Brain pericyte (primary cell): ENCODE measurements around the gene DOK7.

ENCODE experiments used
- DNase-seq: peaks from one replicate; pipeline ENCODE4 v3.0.0-alpha.2; 2012; ENCODE audit warnings: low read depth, low spot score

DOK7 gene

GRCh38 chr4:3462321-3462789 is 751 bp upstream of the DOK7 start:
- DNase-seq: no peak

DNA sequence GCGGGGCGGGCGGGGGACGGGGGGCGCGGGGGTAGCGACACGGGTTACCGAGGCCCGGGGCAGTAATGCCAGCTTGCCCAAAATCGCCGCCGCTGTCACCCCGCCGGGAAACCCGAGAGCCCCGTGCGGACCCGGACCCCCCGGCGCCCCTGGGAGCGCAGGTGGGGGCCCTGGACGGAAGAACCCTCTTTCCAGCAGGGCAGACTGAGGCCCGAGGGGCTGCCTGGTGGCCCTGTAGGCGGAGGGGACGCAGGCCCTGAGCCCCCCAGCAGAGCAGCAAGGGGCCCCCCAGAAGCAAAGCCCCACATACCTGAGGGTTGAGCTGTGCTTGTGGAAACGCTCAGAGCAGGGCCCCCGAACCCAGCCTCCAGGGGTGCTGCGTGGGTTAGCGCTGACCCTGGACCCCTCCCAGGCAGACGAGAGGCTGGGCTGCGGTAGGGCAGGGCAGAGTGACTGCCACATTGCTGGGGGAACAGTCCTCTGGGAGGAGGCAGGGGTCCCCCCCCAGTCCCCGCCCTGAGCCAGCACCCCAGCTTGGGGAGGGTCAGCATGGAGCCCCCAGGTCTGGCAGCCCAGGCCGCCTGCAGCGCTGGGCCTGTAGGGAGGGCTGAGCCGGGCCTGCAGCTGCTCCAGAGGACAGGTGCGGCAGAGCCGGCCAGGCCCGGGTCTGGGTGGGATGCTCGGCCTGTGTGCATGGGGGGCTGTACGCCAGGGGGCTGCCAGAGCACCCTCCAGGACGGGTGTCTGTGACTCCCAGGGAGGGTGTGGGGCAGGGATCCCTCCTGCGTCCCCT is 646 bp downstream of the DOK7 start:
- no peak for DNase-seq

GRCh38 chr4:3464349-3464905 is 1.3 kb downstream of the DOK7 start:
- no peak for DNase-seq

DNA sequence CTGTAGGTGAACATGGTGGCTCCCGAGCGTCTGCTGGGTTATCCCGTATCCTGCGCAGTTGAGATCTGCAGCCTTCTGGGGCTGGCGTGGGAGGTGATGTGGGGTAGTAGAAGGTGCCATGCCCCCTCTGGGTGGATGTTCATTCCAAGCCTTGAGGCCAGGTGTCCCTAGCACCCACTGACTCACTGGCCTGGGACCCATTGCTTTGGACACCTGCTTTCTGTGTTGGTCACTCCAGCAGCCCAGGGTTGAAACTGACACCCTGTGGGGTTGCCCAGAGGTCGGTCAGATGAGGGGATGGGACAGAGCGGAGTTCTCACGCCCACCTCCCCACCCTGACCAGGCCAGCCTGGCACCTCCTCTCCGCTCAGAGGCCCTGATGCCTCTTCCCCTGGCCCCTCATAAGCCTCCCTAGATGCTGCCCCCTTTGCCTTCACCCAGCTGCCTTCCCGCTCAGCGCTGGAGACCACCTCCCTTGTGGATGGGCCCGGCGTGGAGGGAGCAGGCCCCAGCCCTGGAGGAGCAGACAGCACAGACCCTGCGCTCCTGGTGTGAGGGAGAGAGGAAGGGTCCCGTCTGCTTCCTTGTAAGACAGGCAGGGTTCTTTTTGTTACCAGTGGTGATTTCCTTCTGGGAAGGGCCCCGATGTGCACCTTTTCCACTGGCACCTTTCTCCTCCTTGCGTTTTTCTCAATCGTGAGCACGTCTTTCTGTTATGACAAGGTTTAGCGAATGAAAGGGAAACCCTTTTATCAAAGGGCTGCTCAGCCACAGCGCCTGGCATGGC is 2.0 kb downstream of the DOK7 start:
- DNase-seq: no peak

DNA sequence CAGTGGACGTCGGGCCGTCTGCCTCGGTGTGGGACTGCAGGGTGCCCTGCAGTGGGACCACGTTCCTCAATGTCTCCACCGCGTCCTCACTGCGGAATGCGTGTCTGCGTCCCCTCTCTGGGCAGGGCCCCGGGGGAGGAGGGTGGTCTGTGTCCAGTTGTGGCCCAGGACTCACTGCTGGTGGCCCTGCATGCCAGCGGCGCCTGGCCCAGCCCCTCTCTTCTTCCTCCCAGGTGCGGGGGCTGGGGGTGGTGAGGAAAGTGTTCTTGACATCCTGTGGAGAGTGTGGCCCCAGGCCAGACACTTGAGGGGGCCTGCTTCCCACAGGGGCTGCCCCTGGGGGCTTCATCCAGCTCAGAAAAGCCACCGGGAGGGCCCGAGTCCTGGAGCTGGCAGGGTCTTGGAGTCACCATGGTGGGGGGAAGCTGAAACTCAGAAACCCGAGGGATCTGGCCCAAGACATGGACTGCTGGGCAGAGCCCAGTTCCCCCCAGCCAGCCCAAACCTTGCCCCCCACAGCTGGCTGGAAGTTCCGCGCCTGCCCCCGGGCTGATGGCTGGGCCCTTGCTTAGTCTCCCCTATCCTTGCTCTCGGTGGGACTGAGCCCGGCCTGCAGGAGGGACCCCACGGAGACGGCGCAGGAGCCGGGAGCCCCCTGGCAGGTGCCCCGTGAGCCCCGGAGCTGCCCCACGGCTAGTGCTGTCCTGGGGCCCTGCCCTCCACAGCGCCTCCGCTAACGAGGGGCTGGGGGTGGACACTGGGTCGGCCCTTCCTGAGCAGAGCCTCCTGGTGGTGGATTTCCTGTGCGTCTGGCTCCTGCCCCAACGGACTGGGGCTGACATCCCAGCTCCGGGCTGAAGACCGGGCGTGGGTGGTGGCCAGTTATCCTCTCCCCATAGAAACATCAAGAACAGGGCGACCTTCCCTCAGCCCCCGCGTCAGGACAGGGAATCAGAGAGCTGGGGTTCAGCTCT is 2.9 kb downstream of the DOK7 start:
- no peak for DNase-seq

DNA sequence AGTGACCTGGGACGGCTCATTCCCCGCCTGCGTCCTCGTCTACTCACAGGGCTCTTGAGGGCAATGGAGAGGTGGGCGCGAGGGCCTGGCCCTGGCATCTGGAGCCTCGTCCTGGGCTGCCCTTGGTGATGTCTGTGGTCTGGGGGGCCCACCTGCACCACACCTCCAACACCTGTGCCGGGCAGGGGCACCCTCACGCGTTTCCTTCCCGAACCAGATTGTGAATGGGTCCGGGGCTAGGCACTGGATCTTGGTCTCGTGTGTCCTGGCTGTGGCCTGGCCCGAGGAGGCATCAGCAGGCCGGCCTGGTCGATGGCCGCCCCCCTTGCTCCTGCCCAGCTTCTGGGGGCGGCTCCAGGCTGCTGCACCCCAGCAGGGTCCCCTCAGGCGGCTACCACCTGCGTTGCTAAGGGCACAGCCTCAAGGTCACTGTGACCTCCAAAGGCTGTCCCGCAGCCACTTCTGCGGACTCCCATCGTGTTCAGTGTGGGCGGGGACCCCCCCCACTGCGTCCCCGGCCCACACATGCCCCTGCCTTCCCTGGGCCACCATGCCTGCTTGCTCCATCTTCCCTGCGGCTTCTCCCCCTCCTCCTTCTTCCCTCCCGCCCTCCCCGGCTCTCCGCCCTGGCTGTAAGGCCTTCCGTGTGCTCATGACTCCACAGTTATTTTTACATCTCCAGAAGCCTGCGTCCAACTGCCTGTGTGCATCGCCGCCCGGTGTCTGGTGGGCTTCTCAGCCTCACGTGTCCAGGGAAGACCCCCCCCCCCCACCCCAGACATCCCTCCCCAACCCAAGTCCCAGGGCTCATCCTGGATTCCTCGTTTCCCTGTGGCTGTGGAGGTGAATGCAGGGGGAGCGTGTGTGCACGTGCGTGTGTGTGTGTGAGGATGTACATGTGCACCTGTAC is 3.8 kb downstream of the DOK7 start:
- DNase-seq: no peak

DNA sequence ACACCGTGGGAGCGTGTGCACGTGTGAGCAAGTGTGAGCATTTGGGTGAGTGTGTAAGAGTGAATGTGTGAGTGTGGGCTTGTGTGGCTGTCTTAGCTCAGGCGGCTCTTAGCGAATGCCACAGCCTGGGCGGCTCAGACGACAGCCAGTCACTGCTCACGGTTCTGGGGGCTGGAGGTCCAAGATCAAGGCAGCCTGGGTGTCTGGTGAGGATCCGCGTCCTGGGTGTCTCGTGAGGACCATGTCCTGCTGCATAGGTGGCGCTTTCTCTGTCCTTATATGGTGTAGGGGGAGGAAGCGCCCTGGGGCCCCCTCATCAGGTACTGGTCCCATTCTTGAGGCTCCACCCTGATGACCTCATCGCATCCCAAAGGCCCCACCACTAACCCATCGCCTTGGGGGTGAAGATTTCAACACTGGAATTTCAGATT is 4.5 kb downstream of the DOK7 start:
- no peak for DNase-seq

DNA sequence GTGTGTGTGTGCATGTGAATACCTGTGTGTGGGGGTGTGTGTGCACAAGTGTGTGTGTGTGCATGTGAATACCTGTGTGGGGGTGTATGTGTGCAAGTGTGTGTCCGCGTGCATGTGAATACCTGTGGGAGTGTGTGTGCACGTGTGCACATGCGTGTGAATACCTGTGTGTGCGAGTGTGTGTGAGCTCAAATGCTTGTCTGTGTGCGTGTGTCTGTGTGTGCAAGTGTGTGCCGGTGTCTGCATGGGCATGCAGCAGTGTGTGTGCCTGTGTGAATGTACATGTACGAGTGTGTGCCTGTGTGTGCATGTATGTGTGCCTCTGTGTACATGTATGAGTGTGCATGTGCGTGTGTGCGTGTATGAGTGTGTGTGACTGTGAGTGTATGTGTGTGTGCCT is 5.0 kb downstream of the DOK7 start:
- no peak for DNase-seq

DNA sequence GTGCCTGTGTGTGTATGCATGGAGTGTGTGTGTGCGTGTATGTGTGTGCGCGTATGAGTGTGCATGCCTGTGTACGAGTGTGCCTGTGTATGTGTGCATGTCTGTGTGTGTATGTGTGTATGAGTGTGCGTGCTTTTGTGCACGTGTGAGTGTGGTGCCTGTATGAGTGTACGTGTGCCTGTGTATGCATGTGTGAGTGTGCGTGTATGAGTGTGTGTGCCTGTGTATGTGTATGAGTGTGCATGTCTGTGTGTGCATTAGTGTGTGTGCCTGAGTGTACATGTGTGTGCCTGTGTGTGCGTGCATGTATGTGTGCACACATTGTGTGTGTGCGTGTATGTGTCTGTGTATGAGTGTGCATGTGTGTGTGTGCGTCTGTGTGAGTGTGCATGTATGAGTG is 5.7 kb downstream of the DOK7 start:
- DNase-seq: no peak

GRCh38 chr4:3469386-3470243 is 6.5 kb downstream of the DOK7 start:
- DNase-seq: no peak

- DNase-seq: no peak
Observed at GRCh38 chr4:3470244-3471097, 7.4 kb downstream of the DOK7 start.

GRCh38 chr4:3471098-3471760 is 8.1 kb downstream of the DOK7 start:
- DNase-seq: no peak

DNA sequence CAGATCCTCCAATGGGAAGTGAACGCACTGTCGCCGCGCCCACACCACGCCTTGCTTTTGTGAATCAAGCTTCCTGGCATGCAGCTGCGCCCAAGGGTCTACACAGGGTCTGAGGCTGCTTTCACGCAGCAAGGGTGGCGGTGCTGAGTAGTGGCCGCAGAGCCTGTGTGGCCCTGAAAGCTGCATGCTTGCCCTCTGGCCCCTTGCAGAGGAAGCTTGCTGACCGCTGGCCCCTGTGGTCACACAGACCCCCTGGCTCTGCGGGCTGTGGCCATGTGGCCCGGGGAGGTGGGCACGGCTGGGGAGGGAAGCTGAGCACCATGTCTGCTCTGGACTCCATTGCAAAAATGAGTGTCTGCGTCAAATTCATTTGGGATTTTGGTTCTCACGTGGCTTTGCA is 8.8 kb downstream of the DOK7 start:
- no peak for DNase-seq

GRCh38 chr4:3472411-3473141 is 9.5 kb downstream of the DOK7 start:
- no peak for DNase-seq

DNA sequence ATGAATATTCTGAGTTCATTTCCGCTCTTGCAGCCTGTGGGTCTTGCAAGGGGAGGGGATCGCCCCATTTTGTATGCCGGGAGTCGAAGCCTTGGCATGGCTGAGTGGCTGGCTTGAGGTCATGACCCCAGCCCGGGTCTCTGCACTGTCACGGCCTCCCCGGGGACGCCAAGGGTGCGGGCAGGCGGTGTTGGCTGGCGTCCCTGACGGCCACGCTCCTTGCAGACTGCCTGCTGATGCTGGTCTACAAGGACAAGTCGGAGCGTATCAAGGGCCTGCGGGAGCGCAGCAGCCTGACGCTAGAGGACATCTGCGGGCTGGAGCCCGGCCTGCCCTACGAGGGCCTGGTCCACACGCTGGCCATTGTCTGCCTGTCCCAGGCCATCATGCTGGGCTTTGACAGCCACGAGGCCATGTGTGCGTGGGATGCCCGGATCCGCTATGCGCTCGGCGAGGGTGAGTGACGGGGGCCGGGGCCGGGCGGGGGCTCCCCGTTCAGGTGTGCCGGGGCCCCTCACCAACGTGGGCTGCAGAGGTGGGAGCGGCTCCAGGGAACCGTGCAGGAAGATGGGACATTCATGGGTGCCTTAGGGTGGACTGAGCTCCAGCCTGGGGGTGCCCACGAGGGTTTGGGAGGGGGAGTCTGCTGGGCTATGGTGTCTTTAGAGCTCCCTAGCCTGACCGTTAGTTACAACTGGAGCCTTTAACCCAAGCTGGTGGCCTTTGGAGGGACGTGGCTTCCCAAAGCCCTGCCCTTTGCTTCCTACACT is 10.3 kb downstream of the DOK7 start:
- DNase-seq: no peak

GRCh38 chr4:3473996-3474765 is 11.1 kb downstream of the DOK7 start:
- no peak for DNase-seq
